SJSA1 (cell line): ENCODE results near the gene ENDOV. TPM values are rescaled to one million over a fixed set of nuclear protein-coding genes. Genes with fewer than 3 reads are reported as not detected.

Experiments used
- DNase-seq, 2 experiments: peaks; one replicate each; pipeline ENCODE4 v3.0.0-alpha.2; 2015 to 2020; ENCODE audit warnings: low spot score in 2 of 2, low read depth in 1 of 2
- H3K27ac ChIP-seq: fragments of 250-450 bp; sonication (Bioruptor Pico); 2 replicates; pipeline ENCODE4 v1.5.1; 2020; ENCODE audit warnings: mild to moderate bottlenecking, moderate library complexity
- H3K27me3 ChIP-seq: fragments of 250-450 bp; sonication (Bioruptor Pico); replicated peaks from 2 replicates; pipeline ENCODE4 v1.5.1; 2020; ENCODE audit warnings: mild to moderate bottlenecking, moderate library complexity
- H3K36me3 ChIP-seq: fragments of 250-450 bp; sonication (Bioruptor Pico); 2 replicates; pipeline ENCODE4 v1.5.1; 2020; ENCODE audit warnings: mild to moderate bottlenecking
- H3K4me1 ChIP-seq: fragments of 250-450 bp; sonication (Bioruptor Pico); replicated peaks from 2 replicates; pipeline ENCODE4 v1.6.1; 2021; ENCODE audit warnings: mild to moderate bottlenecking
- H3K4me3 ChIP-seq: fragments of 250-450 bp; sonication (Bioruptor Pico); 2 replicates; pipeline ENCODE4 v1.5.1; 2020; ENCODE audit warnings: mild to moderate bottlenecking
- H3K9me3 ChIP-seq: fragments of 250-450 bp; sonication (Bioruptor Pico); replicated peaks from 2 replicates; pipeline ENCODE4 v1.5.1; 2020; ENCODE audit warnings: mild to moderate bottlenecking
- total RNA-seq: library from RNA; depleted of rRNA; stranded (reverse); fragments of >200 nt; shearing (Covaris generic); gene quantifications from 2 replicates; pipeline ENCODE4 v1.2.3, GENCODE V29; 2014

Gene ENDOV
- total RNA-seq, 1 experiment from 2014 or later: 25.6 TPM

- no peaks in the 10 kb centered on the region; the same call in 1 of the 2 replicates for H3K4me1 ChIP-seq
- DNase-seq: no peak
- H3K36me3 ChIP-seq: peaks cover 5% of the 10 kb centered on the region
- no peaks in the 10 kb centered on the region for H3K27me3 ChIP-seq
- no peaks in the 10 kb centered on the region for H3K9me3 ChIP-seq
- no peak overlapping the region for H3K4me3 ChIP-seq
- no peak overlapping the region for H3K27ac ChIP-seq
Measured at GRCh38 chr17:80425835-80426426, 11.0 kb downstream of the ENDOV start.

- no peaks in the 10 kb centered on the region for H3K9me3 ChIP-seq
- no peaks in the 10 kb centered on the region; the same call in 1 of the 2 replicates for H3K4me1 ChIP-seq
- H3K27ac ChIP-seq: no peak overlapping the region
- H3K27me3 ChIP-seq: no peaks in the 10 kb centered on the region
- peaks cover 2% of the 10 kb centered on the region; the same call in 1 of the 2 replicates for H3K36me3 ChIP-seq
- no peak overlapping the region for H3K4me3 ChIP-seq
- peak; percentile 70 to 85 for DNase-seq
Measured at GRCh38 chr17:80426671-80427326, 11.8 kb downstream of the ENDOV start.

- Histone ChIP-seq H3K27me3 (no peaks in the 10 kb centered on the region), H3K9me3 (no peaks in the 10 kb centered on the region), H3K4me1 (no peaks in the 10 kb centered on the region; the same call in 1 of the 2 replicates), H3K27ac (no peak overlapping the region), H3K36me3 (no peaks in the 10 kb centered on the region), H3K4me3 (no peak overlapping the region)
- DNase-seq: no peak
Measured at GRCh38 chr17:80427366-80428282, 12.7 kb downstream of the ENDOV start.

DNA sequence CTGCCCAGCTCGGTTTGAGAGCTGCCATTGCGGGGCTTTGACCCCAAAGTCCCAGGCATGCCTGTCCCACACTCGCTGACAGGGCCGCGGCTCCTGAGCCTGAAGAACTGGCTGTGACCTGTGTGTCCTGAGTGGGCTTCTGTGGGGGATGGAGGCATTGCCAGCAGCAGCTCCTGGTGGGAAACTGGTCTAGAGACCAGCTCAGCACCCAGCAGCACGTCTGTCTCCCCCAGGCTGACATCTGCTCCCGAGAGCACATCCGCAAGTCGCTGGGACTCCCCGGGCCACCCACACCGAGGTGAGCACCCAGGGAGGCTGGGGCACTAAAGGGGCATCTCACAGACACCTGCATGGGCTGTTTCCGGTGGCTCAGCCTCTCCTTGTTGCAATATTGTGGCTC, 13.4 kb downstream of the ENDOV start:
- no peaks in the 10 kb centered on the region for H3K9me3 ChIP-seq
- DNase-seq: no peak
- H3K27me3 ChIP-seq: no peaks in the 10 kb centered on the region
- H3K4me3 ChIP-seq: no peak overlapping the region
- no peaks in the 10 kb centered on the region; the same call in 1 of the 2 replicates for H3K4me1 ChIP-seq
- H3K27ac ChIP-seq: no peak overlapping the region
- no peaks in the 10 kb centered on the region for H3K36me3 ChIP-seq

DNA sequence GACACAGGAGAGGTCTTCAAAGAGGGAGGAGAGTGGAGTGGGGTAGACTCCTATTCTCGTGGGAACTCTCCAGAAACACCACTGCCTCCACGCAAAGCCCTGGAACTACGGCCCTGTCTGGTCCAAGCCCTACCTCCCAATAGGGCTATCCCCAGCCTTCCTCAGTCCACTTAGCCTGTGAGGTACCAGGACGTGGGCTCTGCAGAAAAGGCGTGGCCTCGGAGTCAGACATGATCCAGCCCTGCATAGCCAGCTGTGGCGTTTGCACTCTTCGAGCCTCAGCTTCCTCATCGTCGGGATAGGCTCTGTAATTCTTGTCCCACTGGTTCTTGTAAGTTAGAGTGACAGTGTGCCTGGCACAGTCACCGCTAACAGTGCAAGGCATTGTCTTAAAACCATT, 13.8 kb downstream of the ENDOV start:
- Histone ChIP-seq H3K27ac (no peak overlapping the region), H3K36me3 (no peaks in the 10 kb centered on the region), H3K9me3 (no peaks in the 10 kb centered on the region), H3K4me1 (no peaks in the 10 kb centered on the region; the same call in 1 of the 2 replicates), H3K27me3 (no peaks in the 10 kb centered on the region), H3K4me3 (no peak overlapping the region)
- no peak for DNase-seq

DNA sequence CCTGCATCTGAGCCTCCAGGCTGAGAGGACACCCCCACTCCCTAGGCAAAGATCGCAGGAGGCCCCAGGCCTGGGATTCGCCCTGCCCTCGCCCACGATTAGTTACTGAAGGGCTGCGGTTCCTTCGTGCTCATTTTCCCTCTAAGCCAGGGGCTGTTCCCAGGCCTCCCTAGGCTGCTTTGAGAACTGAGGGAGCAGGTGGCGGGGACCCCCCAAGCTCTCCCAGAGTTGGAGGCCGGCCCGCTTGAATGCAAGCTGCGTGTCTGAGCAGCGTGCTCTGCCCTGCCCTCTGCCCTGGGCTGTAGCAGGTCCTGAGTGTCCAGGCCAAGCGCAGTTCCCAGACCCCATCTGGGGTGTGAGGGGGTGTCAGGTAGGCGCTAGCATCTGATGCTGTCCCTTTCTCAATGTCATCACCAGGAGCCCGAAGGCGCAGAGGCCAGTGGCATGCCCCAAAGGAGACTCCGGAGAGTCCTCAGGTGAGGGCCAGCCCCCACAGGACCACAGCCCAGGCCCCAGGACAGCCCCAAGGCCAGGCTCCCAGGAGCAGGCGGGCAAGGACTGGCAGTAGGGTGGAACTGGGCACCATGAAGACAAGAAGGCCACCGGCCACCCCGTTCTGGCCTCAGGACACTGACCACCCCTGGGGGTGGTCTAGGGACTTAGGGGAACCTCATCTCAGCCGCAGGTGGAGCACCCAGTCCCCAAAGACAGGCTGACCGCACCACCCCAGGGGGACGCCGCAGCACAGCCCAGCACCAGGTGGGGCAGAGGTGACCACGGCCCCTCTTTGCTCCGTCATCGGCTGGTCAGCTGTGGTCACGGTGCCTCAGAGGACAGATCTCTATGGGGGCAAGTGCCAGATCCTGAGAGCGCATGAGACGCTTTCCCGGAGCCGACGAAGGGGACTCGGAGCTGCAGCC, 14.6 kb downstream of the ENDOV start:
- Histone ChIP-seq H3K27ac (no peak overlapping the region), H3K4me3 (no peak overlapping the region), H3K36me3 (no peaks in the 10 kb centered on the region), H3K27me3 (no peaks in the 10 kb centered on the region), H3K4me1 (no peaks in the 10 kb centered on the region; the same call in 1 of the 2 replicates), H3K9me3 (no peaks in the 10 kb centered on the region)
- DNase-seq: no peak

DNA sequence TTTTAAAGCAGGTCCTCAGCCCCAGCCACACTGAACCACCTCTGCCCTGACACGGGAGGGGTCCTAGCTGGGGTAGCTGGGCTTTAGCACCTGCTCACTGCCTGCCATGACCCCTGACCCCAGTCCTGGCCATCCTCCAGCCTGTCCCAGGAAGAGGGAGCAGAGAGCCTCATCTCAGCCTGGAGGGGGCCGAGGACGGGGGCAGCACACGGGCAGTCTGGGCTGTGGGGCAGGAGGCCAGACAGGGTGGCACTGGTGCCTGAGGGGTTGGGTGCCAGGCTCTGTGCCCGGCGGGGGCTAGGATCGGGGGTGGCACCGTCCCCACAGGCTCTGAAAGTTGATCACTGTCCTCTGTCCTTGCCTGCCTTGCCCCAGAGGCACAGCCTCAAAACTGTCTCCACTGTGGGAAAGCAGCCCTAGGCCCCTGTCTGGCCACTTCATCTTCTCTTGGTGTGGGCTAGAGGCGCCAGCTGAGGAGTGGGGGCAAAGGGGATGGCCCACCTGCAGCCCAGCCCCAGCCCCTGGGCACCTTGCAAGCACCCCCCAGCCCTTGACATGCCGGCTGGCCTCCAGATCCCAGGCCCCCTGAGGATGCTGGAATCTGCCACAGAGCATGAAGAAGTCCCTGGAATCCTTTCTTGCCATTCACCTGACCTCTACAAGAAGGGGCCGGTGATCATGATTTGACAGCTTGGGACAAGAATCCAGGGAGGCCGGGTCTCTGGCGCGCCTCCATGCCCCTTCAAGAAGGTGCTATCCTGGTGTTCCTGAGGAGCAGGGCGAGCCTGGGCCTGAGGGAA, 15.7 kb downstream of the ENDOV start:
- Histone ChIP-seq H3K36me3 (no peaks in the 10 kb centered on the region), H3K27ac (no peak overlapping the region), H3K9me3 (no peaks in the 10 kb centered on the region), H3K4me3 (no peak overlapping the region), H3K27me3 (no peaks in the 10 kb centered on the region), H3K4me1 (no peaks in the 10 kb centered on the region; the same call in 1 of the 2 replicates)
- no peak for DNase-seq

DNA sequence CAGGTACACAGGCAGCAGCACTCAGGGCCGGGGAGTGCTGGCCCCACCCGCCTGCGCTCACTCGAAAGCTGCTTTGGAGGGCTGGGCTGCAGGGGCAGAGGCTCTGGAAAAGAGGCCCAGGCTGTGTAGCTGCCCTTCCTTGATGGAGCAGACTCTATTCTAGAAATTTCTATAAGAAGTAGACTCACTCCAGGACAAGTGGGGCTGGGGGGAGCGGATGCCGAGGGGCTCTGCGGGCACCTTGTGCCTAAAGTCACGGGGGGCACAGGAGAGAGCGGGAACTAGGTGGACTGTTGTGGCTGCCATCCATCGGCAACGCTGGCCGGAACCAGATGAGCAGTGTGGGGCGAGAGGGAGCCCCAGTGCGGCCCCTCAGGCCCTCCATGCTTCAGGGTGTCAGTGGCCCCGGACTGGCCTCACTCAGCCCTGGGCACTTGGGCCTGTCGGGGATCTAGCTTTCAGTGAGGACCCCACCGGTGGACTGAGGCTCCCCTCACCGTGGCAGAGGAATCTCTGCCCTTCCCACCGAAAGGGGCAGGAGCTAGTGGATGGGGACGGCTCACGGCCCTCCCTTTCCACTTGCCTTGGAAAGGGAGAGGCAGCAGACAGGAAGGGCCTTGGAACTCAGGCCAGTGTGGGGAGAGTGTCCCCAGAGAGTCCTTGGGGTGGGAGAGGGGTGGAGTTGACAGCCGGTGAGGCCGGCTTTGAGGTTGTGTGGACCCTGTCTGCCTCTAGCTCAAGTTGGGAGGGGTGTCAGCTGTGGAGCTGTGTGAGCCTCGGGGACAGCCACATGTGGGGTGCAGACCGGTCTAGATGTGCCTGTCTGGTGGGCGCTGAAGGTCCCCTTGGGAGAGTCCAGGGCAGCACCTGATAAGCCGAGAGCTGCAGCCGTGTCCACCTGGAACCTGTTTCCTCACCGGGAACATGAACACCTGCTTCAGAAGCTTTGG, 16.6 kb downstream of the ENDOV start:
- H3K4me3 ChIP-seq: no peak overlapping the region
- no peak overlapping the region for H3K27ac ChIP-seq
- no peaks in the 10 kb centered on the region for H3K9me3 ChIP-seq
- no peaks in the 10 kb centered on the region; the same call in 1 of the 2 replicates for H3K4me1 ChIP-seq
- no peak for DNase-seq
- H3K36me3 ChIP-seq: no peaks in the 10 kb centered on the region
- no peaks in the 10 kb centered on the region for H3K27me3 ChIP-seq

DNA sequence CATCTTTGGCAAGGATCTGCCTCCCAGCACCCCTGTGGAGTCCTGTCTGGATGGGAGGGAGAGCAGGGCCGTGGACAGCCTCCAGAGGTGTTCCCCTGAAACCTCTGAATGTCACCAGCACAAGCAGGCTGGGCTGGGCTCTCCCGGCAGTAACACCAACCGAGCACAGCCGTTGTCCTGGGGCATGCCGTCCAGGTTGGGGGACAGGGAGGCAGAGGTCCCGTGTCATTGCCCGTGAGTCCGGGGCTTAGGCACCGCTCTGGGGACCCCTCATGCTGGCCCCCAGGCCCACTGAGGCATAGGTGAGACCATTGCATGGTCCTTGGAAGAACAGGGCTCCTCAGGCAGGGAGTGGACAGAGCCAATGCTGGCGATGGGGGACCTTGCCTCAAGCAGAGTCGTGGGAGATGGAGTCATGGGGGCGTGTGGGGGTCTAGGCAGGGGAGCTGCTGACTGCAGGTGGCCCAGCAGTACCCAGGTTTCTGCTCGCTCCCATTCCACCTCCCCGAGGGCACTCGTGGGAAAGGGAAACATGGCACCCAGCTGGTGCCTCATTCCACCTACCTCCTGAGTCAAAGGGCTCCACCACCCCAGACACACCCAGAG, 17.5 kb downstream of the ENDOV start:
- no peak for DNase-seq
- Histone ChIP-seq H3K36me3 (no peaks in the 10 kb centered on the region), H3K4me1 (no peaks in the 10 kb centered on the region), H3K4me3 (no peak overlapping the region), H3K9me3 (no peaks in the 10 kb centered on the region), H3K27me3 (no peaks in the 10 kb centered on the region), H3K27ac (no peak overlapping the region)

- Histone ChIP-seq H3K36me3 (no peaks in the 10 kb centered on the region), H3K27me3 (no peaks in the 10 kb centered on the region), H3K4me1 (no peaks in the 10 kb centered on the region), H3K4me3 (no peak overlapping the region), H3K9me3 (no peaks in the 10 kb centered on the region), H3K27ac (no peak overlapping the region)
- DNase-seq: no peak
Measured at GRCh38 chr17:80432961-80433550, 18.1 kb downstream of the ENDOV start.

DNA sequence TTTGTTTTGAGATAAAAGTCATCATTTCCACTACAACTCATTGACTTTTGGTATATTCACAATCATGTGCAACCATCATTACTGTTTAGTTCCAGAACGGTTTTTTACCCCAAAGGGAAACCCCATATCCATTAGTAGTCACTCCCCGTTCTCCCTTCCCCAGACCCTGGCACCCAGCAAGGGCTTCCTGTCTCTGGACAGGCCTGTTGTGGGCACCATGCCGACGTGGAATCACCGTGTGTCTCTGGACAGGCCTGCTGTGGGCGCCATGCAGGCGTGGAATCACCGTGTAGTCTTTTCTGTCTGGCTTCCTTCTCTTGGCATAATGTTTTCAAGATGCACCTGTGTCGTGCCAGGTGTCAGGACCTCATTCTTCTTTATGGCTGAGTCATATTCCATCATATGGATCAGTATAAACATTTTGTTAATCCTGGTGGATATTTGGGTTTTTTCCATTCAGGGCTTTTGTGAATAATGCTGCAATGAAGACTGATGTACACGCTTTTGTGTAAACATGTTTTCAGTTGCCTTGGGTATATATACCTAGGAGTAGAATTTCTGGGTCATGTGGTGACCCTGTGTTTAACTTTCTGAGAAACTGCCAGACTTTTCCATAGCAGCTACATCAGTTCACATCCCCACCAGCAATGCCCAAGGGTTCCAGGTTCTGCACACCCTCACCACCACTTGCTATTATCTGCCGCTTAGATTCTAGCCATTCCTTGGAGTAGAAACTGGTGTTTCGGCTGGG, 19.1 kb downstream of the ENDOV start:
- no peaks in the 10 kb centered on the region for H3K4me1 ChIP-seq
- no peak overlapping the region for H3K27ac ChIP-seq
- H3K4me3 ChIP-seq: no peak overlapping the region
- H3K36me3 ChIP-seq: no peaks in the 10 kb centered on the region
- no peak for DNase-seq
- no peaks in the 10 kb centered on the region for H3K27me3 ChIP-seq
- H3K9me3 ChIP-seq: no peaks in the 10 kb centered on the region
